HepG2 (cell line): ENCODE data around the gene ELL. TPM values are rescaled to one million over a fixed set of nuclear protein-coding genes. Genes with fewer than 3 reads are reported as not detected.

ENCODE experiments used
- ATF1 ChIP-seq: IDR thresholded peaks from 2 replicates; pipeline ENCODE4 v1.6.1; 2016; ENCODE audit warnings: mild to moderate bottlenecking, control low read depth
- ELF3 ChIP-seq: IDR thresholded peaks from 2 replicates; pipeline ENCODE4 v1.6.1; 2016; ENCODE audit warnings: missing genetic modification reagents, missing compliant biosample characterization
- ELF4 ChIP-seq: sonication (generic); formaldehyde crosslinking; IDR thresholded peaks from 2 replicates; pipeline ENCODE4 v1.5.0; 2020; ENCODE audit warnings: missing genetic modification reagents, mild to moderate bottlenecking, moderate library complexity, borderline replicate concordance
- HNRNPH1 ChIP-seq: fragments of 200-400 bp; formaldehyde crosslinking; optimal IDR thresholded peaks from 2 replicates; pipeline ENCODE3; 2017; ENCODE audit warnings: mild to moderate bottlenecking, low read depth, low read length
- HNRNPK ChIP-seq: fragments of 200-400 bp; formaldehyde crosslinking; IDR thresholded peaks from 2 replicates; pipeline ENCODE4 v1.6.1; 2018; ENCODE audit warnings: low read length, low read depth, moderate library complexity, mild to moderate bottlenecking; ENCODE audit not compliant: poor library complexity, severe bottlenecking
- JARID2 ChIP-seq: sonication (generic); formaldehyde crosslinking; IDR thresholded peaks from 2 replicates; pipeline ENCODE4 v1.8.1; 2023; ENCODE audit warnings: missing genetic modification reagents, inconsistent platforms; ENCODE audit not compliant: insufficient replicate concordance
- KAT8 ChIP-seq: IDR thresholded peaks from 2 replicates; pipeline ENCODE4 v1.6.1; 2016; ENCODE audit warnings: missing genetic modification reagents, missing compliant biosample characterization
- NFYC ChIP-seq: IDR thresholded peaks from 2 replicates; pipeline ENCODE4 v1.6.1; 2016; ENCODE audit warnings: missing genetic modification reagents, missing compliant biosample characterization
- NR2F6 ChIP-seq, 2 experiments: IDR thresholded peaks; 2 replicates each; pipeline ENCODE4 v1.6.1; 2016; ENCODE audit warnings: antibody characterized with exemption in 1 of 2, mild to moderate bottlenecking in 1 of 2
- RBM22 ChIP-seq: fragments of 200-400 bp; formaldehyde crosslinking; optimal IDR thresholded peaks from 2 replicates; pipeline ENCODE3; 2017; ENCODE audit warnings: mild to moderate bottlenecking, low read length, moderate library complexity
- SAP130 ChIP-seq: IDR thresholded peaks from 2 replicates; pipeline ENCODE4 v1.6.1; 2016; ENCODE audit warnings: low read depth
- U2AF2 ChIP-seq: fragments of 200-400 bp; formaldehyde crosslinking; IDR thresholded peaks from 2 replicates; pipeline ENCODE4 v1.6.1; 2017; ENCODE audit warnings: low read depth, mild to moderate bottlenecking, low read length
- ZBTB20 ChIP-seq: sonication (generic); formaldehyde crosslinking; IDR thresholded peaks from 2 replicates; pipeline ENCODE4 v1.8.1; 2023; ENCODE audit warnings: missing genetic modification reagents, low read depth, mild to moderate bottlenecking, borderline replicate concordance
- ZNF12 ChIP-seq: sonication (generic); formaldehyde crosslinking; IDR thresholded peaks from 2 replicates; pipeline ENCODE4 v1.5.0; 2020; ENCODE audit warnings: missing genetic modification reagents
- ZNF235 ChIP-seq: sonication (generic); formaldehyde crosslinking; IDR thresholded peaks from 2 replicates; pipeline ENCODE4 v1.8.1; 2023; ENCODE audit warnings: mild to moderate bottlenecking, missing genetic modification reagents, borderline replicate concordance
- ZNF713 ChIP-seq: sonication (generic); formaldehyde crosslinking; IDR thresholded peaks from 2 replicates; pipeline ENCODE4 v1.4.0; 2020; ENCODE audit warnings: mild to moderate bottlenecking, missing genetic modification reagents
- ZNF788 ChIP-seq: sonication (generic); formaldehyde crosslinking; IDR thresholded peaks from 2 replicates; pipeline ENCODE4 v1.5.0; 2020; ENCODE audit warnings: mild to moderate bottlenecking, missing genetic modification reagents, borderline replicate concordance
- polyA plus RNA-seq, 8 experiments: library from polyadenylated mRNA; depleted of rRNA in 3 of 8; stranded (reverse) in 7 of 8; unstranded in 1 of 8; fragments of >200 nt; fragmentation: Illumina TruSeq in 4 of 8; extraction: Trizol in 4 of 8; gene quantifications; 2 replicates each; pipeline versions ENCODE4 v1.2.1 to v1.2.3, GENCODE V29; 2011 to 2016; ENCODE audit warnings: low read depth in 4 of 8, missing spikeins in 1 of 8, mixed read lengths in 1 of 8; ENCODE audit not compliant: insufficient read depth in 1 of 8
- total RNA-seq, 5 experiments: library from RNA; depleted of rRNA; stranded (reverse); fragments of >200 nt; fragmentation: Illumina TruSeq; extraction: Trizol; gene quantifications; 2 replicates each; pipeline ENCODE4 v1.2.3, GENCODE V29; 2016; ENCODE audit warnings: low read depth in 1 of 5
- TF ChIP-seq, protein P1 (sequence below): sonication (generic); formaldehyde crosslinking; IDR thresholded peaks from 2 replicates; pipeline ENCODE4 v1.5.0; 2020; ENCODE audit warnings: mild to moderate bottlenecking, missing genetic modification reagents
- TF ChIP-seq, protein P2 (sequence below): sonication (generic); formaldehyde crosslinking; IDR thresholded peaks from 2 replicates; pipeline ENCODE4 v1.4.0; 2020; ENCODE audit warnings: mild to moderate bottlenecking, low read depth, missing genetic modification reagents
- TF ChIP-seq, protein P3 (sequence below): sonication (generic); formaldehyde crosslinking; conservative IDR thresholded peaks from 2 replicates; pipeline ENCODE4 v1.4.0; 2020; ENCODE audit warnings: missing genetic modification reagents
- TF ChIP-seq, protein P4 (sequence below): sonication (generic); formaldehyde crosslinking; IDR thresholded peaks from 2 replicates; pipeline ENCODE4 v1.4.0; 2020; ENCODE audit warnings: missing genetic modification reagents
- TF ChIP-seq, protein P5 (sequence below): sonication (generic); formaldehyde crosslinking; IDR thresholded peaks from 2 replicates; pipeline ENCODE4 v1.5.0; 2020; ENCODE audit warnings: mild to moderate bottlenecking, missing genetic modification reagents, moderate library complexity
- TF ChIP-seq, protein P6 (sequence below): IDR thresholded peaks from 2 replicates; pipeline ENCODE4 v1.6.1; 2016; ENCODE audit warnings: missing genetic modification reagents, missing compliant biosample characterization

Gene ELL
- total and polyA plus RNA-seq, 2 of the 13 experiments (the other 11 are each of a cell fraction or from before 2014, with no cell fraction given) = 3.7 to 5.4 TPM

DNA sequence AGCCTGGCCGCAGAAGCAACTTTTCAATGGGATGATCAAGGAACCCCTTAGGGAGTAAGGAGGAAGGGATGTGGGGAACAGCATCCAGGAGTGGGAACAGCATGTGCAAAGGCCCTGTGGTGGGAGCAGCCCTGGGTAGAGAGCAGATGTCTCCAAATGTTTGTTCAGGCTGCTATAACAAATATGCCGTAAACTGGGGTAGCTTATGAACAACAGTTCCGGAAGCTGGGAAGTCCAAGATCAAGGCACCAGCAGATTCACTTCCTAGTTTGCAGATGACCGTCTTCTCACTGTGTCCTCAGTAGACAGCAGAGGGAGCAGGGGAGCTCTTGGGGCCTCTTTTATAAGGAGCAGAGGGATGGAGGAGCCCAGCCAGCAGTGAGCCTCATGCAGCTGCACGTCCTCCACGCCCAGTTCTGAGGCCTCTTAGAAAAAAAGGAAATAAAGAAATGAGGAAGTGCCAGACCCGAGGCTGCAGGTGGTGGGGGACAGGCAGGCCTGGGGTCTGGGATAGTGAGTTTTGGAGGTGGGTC, 120.2 kb downstream of the ELL start (continued):
- TF ChIP-seq SAP130 (CRISPR knock-in tag) (peak; percentile 43; the same call in 1 of the 2 replicates), U2AF2 (no peak), ELF3 (CRISPR knock-in tag) (peak; percentile 81), ZNF713 (CRISPR knock-in tag) (no peak), HNRNPK (no peak), NFYC (no peak), KAT8 (peak; percentile 21; the same call in 1 of the 2 replicates), ZNF12 (CRISPR knock-in tag) (peak; percentile 99), ELF4 (CRISPR knock-in tag) (no peak), ZBTB20 (CRISPR knock-in tag) (no peak), JARID2 (CRISPR knock-in tag) (no peak), HNRNPH1 (no peak), ZNF235 (CRISPR knock-in tag) (no peak), RBM22 (no peak), NR2F6 (IDR thresholded peaks at IDR 0.05) (no peak), NR2F6 (CRISPR knock-in tag; IDR thresholded peaks at IDR 0.05) (no peak; the same call in 1 of the 2 replicates), ZNF788 (no peak), ATF1 (CRISPR knock-in tag) (no peak)
- TF ChIP-seq, protein P1, sequence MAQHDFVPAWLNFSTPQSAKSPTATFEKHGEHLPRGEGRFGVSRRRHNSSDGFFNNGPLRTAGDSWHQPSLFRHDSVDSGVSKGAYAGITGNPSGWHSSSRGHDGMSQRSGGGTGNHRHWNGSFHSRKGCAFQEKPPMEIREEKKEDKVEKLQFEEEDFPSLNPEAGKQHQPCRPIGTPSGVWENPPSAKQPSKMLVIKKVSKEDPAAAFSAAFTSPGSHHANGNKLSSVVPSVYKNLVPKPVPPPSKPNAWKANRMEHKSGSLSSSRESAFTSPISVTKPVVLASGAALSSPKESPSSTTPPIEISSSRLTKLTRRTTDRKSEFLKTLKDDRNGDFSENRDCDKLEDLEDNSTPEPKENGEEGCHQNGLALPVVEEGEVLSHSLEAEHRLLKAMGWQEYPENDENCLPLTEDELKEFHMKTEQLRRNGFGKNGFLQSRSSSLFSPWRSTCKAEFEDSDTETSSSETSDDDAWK (CRISPR knock-in tag) = no peak
- TF ChIP-seq, protein P2, sequence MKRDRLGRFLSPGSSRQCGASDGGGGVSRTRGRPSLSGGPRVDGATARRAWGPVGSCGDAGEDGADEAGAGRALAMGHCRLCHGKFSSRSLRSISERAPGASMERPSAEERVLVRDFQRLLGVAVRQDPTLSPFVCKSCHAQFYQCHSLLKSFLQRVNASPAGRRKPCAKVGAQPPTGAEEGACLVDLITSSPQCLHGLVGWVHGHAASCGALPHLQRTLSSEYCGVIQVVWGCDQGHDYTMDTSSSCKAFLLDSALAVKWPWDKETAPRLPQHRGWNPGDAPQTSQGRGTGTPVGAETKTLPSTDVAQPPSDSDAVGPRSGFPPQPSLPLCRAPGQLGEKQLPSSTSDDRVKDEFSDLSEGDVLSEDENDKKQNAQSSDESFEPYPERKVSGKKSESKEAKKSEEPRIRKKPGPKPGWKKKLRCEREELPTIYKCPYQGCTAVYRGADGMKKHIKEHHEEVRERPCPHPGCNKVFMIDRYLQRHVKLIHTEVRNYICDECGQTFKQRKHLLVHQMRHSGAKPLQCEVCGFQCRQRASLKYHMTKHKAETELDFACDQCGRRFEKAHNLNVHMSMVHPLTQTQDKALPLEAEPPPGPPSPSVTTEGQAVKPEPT (CRISPR knock-in tag) = no peak
- TF ChIP-seq, protein P3, sequence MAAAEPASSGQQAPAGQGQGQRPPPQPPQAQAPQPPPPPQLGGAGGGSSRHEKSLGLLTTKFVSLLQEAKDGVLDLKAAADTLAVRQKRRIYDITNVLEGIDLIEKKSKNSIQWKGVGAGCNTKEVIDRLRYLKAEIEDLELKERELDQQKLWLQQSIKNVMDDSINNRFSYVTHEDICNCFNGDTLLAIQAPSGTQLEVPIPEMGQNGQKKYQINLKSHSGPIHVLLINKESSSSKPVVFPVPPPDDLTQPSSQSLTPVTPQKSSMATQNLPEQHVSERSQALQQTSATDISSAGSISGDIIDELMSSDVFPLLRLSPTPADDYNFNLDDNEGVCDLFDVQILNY (CRISPR knock-in tag) = no peak
- TF ChIP-seq, protein P4, sequence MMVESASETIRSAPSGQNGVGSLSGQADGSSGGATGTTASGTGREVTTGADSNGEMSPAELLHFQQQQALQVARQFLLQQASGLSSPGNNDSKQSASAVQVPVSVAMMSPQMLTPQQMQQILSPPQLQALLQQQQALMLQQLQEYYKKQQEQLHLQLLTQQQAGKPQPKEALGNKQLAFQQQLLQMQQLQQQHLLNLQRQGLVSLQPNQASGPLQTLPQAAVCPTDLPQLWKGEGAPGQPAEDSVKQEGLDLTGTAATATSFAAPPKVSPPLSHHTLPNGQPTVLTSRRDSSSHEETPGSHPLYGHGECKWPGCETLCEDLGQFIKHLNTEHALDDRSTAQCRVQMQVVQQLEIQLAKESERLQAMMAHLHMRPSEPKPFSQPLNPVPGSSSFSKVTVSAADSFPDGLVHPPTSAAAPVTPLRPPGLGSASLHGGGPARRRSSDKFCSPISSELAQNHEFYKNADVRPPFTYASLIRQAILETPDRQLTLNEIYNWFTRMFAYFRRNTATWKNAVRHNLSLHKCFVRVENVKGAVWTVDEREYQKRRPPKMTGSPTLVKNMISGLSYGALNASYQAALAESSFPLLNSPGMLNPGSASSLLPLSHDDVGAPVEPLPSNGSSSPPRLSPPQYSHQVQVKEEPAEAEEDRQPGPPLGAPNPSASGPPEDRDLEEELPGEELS (CRISPR knock-in tag) = peak; percentile 52; the same call in 1 of the 2 replicates
- TF ChIP-seq, protein P5, sequence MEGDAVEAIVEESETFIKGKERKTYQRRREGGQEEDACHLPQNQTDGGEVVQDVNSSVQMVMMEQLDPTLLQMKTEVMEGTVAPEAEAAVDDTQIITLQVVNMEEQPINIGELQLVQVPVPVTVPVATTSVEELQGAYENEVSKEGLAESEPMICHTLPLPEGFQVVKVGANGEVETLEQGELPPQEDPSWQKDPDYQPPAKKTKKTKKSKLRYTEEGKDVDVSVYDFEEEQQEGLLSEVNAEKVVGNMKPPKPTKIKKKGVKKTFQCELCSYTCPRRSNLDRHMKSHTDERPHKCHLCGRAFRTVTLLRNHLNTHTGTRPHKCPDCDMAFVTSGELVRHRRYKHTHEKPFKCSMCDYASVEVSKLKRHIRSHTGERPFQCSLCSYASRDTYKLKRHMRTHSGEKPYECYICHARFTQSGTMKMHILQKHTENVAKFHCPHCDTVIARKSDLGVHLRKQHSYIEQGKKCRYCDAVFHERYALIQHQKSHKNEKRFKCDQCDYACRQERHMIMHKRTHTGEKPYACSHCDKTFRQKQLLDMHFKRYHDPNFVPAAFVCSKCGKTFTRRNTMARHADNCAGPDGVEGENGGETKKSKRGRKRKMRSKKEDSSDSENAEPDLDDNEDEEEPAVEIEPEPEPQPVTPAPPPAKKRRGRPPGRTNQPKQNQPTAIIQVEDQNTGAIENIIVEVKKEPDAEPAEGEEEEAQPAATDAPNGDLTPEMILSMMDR (CRISPR knock-in tag) = peak; percentile 63
- TF ChIP-seq, protein P6, sequence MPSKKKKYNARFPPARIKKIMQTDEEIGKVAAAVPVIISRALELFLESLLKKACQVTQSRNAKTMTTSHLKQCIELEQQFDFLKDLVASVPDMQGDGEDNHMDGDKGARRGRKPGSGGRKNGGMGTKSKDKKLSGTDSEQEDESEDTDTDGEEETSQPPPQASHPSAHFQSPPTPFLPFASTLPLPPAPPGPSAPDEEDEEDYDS = peak; percentile 80
